NCI-H146 treated with DMSO at 0.1 percent for 48 hours (cell line): ENCODE results near the gene TSR3.
A peak's percentile ranks its signal among the peaks of the same experiment; 100 is the strongest.

Source experiments
- DNase-seq: peaks from one replicate; lab custom pipeline; 2025; ENCODE audit not compliant: unreplicated experiment; lab: John Stamatoyannopoulos, UW

Gene TSR3

GRCh38 chr16:1311212-1311737 is 40.4 kb downstream of the TSR3 start:
- no peak for DNase-seq

- no peak for DNase-seq
Measured at GRCh38 chr16:1310832-1311200, 40.9 kb downstream of the TSR3 start.

- no peak for DNase-seq
Measured at GRCh38 chr16:1309888-1310831, 41.5 kb downstream of the TSR3 start.

GRCh38 chr16:1308977-1309885 is 42.4 kb downstream of the TSR3 start, which contains the start of gene UBE2I:
UBE2I (plus strand) TSS chr16:1309636; CDS start chr16:1314031, 4,395 bp downstream.
- DNase-seq = peak; percentile 92

- no peak for DNase-seq
Measured at GRCh38 chr16:1308036-1308976, 43.4 kb downstream of the TSR3 start.

- DNase-seq = no peak
Measured at GRCh38 chr16:1306334-1306733, 45.3 kb downstream of the TSR3 start.

GRCh38 chr16:1305823-1306222 is 45.9 kb downstream of the TSR3 start:
- no peak for DNase-seq

GRCh38 chr16:1301562-1301961 is 50.1 kb downstream of the TSR3 start:
- DNase-seq = no peak

GRCh38 chr16:1300664-1301476 is 50.8 kb downstream of the TSR3 start:
- peak; percentile 19 for DNase-seq

- no peak for DNase-seq
Measured at GRCh38 chr16:1299868-1300203, 51.8 kb downstream of the TSR3 start.
